ENCODE measurements around the gene DEDD2. TPM values are rescaled to one million over a fixed set of nuclear protein-coding genes. Genes with fewer than 3 reads are reported as not detected.

DEDD2 gene
- total and polyA plus RNA-seq, 10 of the 15 experiments (the other 5 are each of a cell fraction or from before 2014, with no cell fraction given) = 2.5 to 24.7 (median 17.6) TPM

DNA sequence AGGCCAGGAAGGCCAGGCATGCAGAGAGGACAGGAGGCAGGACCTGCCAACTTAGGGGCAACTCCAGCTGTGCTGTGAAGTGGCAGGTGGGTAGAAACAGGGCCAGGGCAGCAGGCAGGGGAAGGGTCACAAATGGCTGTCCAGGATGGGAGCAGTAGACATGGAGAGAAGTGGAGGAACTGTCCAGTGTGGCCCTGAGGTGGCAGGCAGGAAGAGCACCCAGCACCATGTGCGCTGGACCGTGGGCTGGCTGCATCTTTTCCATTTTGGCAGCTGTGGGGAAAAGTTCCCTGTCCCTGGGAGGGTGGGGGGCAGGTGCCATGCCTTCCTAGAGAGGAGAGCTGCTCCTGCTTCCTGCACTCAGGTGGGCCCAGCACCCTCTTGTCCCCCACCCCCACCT is 13.8 kb downstream of the DEDD2 start:
- no peaks in the 10 kb centered on the region for H4K20me1 ChIP-seq (ENCODE audit: control insufficient read depth, insufficient read depth)
- 91% methylated on average over 2 of the region's 2 CpGs for WGBS (ENCODE audit: insufficient coverage, insufficient replicate concordance, low lambda C conversion rate, missing lambda C conversion rate)
- peaks cover 9% of the 10 kb centered on the region for H3K79me2 ChIP-seq (ENCODE audit: control insufficient read depth, insufficient read depth, low read length)
- peaks cover 45% of the 10 kb centered on the region for H3K4me1 ChIP-seq (ENCODE audit: control insufficient read depth, insufficient read depth, low read length)
- ChIA-PET SMC1A (ENCODE audit: uncharacterized antibody, unreplicated experiment) (interaction anchor here (3.6 kb wide), 1 partner anchor 13 kb away, joined by 19 read pairs; the partner anchor contains the start of gene DEDD2), POLR2A (no interaction called here), RAD21 (ENCODE audit: unreplicated experiment) (no interaction called here), CTCF (interaction anchor here (1.3 kb wide), 1 partner anchor 17 kb away, joined by 3 read pairs; no protein-coding TSS in a partner anchor)
- H3K4me2 ChIP-seq (ENCODE audit: control insufficient read depth, insufficient read depth) = no peak overlapping the region
- FAIRE-seq (no peak), ATAC-seq (no peak), DNase-seq (ENCODE audit: low read depth, low spot score) (no peak)
- no peaks in the 10 kb centered on the region for H3K9me3 ChIP-seq (replicated peaks; ENCODE audit: control insufficient read depth, insufficient read depth, low read length)
- H2AFZ ChIP-seq (ENCODE audit: control insufficient read depth, low read depth, low read length) = no peak overlapping the region
- peaks cover 21 to 36% of the 10 kb centered on the region in 2 experiments for H3K36me3 ChIP-seq (ENCODE audit: control insufficient read depth in 2 of 2, insufficient read depth in 2 of 2, low read length in 1 of 2)
- no peak overlapping the region for H3K9ac ChIP-seq (ENCODE audit: control insufficient read depth, insufficient read depth, low read length)
- no peak overlapping the region for H3K4me3 ChIP-seq
- no peaks in the 10 kb centered on the region for H3K27me3 ChIP-seq (replicated peaks in 1 of 2; ENCODE audit: control insufficient read depth in 2 of 2, insufficient read depth in 2 of 2, low read length in 1 of 2)
- in situ Hi-C loops (cut with MboI) = no loop called here
- no peak overlapping the region for H3K27ac ChIP-seq (ENCODE audit: control insufficient read depth, insufficient read depth)
- no TSS peak for BruUV-seq (replicated peaks)
- intact Hi-C loops (cut with micrococcal nuclease; ENCODE audit: unreplicated experiment) = no loop called here
- TF ChIP-seq CHD1 (IDR thresholded peaks at IDR 0.05; ENCODE audit: low read depth, low read length) = no peak
- peak; percentile 100 for TF ChIP-seq PAX5 (IDR thresholded peaks at IDR 0.05; ENCODE audit: borderline replicate concordance, low read depth, low read length)
- no peak for TF ChIP-seq NFIC (IDR thresholded peaks at IDR 0.05; ENCODE audit: low read depth, low read length)
- TF ChIP-seq, protein P1, sequence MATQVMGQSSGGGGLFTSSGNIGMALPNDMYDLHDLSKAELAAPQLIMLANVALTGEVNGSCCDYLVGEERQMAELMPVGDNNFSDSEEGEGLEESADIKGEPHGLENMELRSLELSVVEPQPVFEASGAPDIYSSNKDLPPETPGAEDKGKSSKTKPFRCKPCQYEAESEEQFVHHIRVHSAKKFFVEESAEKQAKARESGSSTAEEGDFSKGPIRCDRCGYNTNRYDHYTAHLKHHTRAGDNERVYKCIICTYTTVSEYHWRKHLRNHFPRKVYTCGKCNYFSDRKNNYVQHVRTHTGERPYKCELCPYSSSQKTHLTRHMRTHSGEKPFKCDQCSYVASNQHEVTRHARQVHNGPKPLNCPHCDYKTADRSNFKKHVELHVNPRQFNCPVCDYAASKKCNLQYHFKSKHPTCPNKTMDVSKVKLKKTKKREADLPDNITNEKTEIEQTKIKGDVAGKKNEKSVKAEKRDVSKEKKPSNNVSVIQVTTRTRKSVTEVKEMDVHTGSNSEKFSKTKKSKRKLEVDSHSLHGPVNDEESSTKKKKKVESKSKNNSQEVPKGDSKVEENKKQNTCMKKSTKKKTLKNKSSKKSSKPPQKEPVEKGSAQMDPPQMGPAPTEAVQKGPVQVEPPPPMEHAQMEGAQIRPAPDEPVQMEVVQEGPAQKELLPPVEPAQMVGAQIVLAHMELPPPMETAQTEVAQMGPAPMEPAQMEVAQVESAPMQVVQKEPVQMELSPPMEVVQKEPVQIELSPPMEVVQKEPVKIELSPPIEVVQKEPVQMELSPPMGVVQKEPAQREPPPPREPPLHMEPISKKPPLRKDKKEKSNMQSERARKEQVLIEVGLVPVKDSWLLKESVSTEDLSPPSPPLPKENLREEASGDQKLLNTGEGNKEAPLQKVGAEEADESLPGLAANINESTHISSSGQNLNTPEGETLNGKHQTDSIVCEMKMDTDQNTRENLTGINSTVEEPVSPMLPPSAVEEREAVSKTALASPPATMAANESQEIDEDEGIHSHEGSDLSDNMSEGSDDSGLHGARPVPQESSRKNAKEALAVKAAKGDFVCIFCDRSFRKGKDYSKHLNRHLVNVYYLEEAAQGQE (IDR thresholded peaks at IDR 0.05; ENCODE audit: low read depth, low read length) = peak; percentile 91
- no peak for TF ChIP-seq PML (IDR thresholded peaks at IDR 0.05; ENCODE audit: low read length)
- TF ChIP-seq RAD21 (IDR thresholded peaks at IDR 0.05; ENCODE audit: insufficient read depth, low read depth, low read length) = no peak
- no peak; the same call in 1 of the 2 replicates for TF ChIP-seq IKZF1 (conservative IDR thresholded peaks at IDR 0.05)
- TF ChIP-seq BACH1 (IDR thresholded peaks at IDR 0.05; ENCODE audit: borderline replicate concordance) = no peak
- no peak for TF ChIP-seq MYB (IDR thresholded peaks at IDR 0.05; ENCODE audit: borderline replicate concordance, low read depth, low read length)
- no peak for TF ChIP-seq RCOR1 (conservative IDR thresholded peaks at IDR 0.05; ENCODE audit: low read depth, low read length)
- peak; percentile 73; the same call in 1 of the 2 replicates for TF ChIP-seq SIN3A (IDR thresholded peaks at IDR 0.05; ENCODE audit: low read depth, low read length)
- no peak for TF ChIP-seq SP1 (IDR thresholded peaks at IDR 0.05; ENCODE audit: low read depth, low read length)
- TF ChIP-seq, protein P2, sequence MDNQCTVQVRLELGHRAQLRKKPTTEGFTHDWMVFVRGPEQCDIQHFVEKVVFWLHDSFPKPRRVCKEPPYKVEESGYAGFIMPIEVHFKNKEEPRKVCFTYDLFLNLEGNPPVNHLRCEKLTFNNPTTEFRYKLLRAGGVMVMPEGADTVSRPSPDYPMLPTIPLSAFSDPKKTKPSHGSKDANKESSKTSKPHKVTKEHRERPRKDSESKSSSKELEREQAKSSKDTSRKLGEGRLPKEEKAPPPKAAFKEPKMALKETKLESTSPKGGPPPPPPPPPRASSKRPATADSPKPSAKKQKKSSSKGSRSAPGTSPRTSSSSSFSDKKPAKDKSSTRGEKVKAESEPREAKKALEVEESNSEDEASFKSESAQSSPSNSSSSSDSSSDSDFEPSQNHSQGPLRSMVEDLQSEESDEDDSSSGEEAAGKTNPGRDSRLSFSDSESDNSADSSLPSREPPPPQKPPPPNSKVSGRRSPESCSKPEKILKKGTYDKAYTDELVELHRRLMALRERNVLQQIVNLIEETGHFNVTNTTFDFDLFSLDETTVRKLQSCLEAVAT (IDR thresholded peaks at IDR 0.05) = no peak
- TF ChIP-seq ZNF217 (IDR thresholded peaks at IDR 0.05) = no peak
- TF ChIP-seq, protein P3, sequence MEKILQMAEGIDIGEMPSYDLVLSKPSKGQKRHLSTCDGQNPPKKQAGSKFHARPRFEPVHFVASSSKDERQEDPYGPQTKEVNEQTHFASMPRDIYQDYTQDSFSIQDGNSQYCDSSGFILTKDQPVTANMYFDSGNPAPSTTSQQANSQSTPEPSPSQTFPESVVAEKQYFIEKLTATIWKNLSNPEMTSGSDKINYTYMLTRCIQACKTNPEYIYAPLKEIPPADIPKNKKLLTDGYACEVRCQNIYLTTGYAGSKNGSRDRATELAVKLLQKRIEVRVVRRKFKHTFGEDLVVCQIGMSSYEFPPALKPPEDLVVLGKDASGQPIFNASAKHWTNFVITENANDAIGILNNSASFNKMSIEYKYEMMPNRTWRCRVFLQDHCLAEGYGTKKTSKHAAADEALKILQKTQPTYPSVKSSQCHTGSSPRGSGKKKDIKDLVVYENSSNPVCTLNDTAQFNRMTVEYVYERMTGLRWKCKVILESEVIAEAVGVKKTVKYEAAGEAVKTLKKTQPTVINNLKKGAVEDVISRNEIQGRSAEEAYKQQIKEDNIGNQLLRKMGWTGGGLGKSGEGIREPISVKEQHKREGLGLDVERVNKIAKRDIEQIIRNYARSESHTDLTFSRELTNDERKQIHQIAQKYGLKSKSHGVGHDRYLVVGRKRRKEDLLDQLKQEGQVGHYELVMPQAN (conservative IDR thresholded peaks at IDR 0.05) = 0 out of 2 replicates have a peak, but pooled peaks have one; percentile 26
- TF ChIP-seq BRCA1 (IDR thresholded peaks at IDR 0.05; ENCODE audit: low read depth, low read length) = no peak
- TF ChIP-seq FOS (IDR thresholded peaks at IDR 0.05; ENCODE audit: borderline replicate concordance, extremely low read depth, insufficient read length) = no peak

Data from GM12878 (cell line).